OCI-LY1 (cell line): ENCODE measurements around the gene B3GNT5.

Experiments
- H2AFZ ChIP-seq: fragments of 200-600 bp; sonication (generic), shearing (Covaris generic); 2 replicates; pipeline ENCODE4 v1.6.0; 2014; ENCODE audit warnings: antibody characterized with exemption, mild to moderate bottlenecking, low read length
- H3F3A ChIP-seq: fragments of 200-600 bp; sonication (generic), shearing (Covaris generic); 2 replicates; pipeline ENCODE4 v1.6.0; 2014; ENCODE audit warnings: mild to moderate bottlenecking, antibody characterized with exemption, low read length, moderate library complexity; ENCODE audit not compliant: insufficient read depth
- H3K27ac ChIP-seq: fragments of 200-600 bp; sonication (generic); 2 replicates; pipeline ENCODE4 v1.5.1; 2014; ENCODE audit warnings: low read length, mixed run types, mild to moderate bottlenecking, low read depth; ENCODE audit not compliant: poor library complexity, severe bottlenecking
- H3K27me3 ChIP-seq: fragments of 200-600 bp; sonication (generic); 2 replicates; pipeline ENCODE4 v1.6.0; 2014; ENCODE audit warnings: antibody characterized with exemption, mild to moderate bottlenecking, low read length, moderate library complexity; ENCODE audit not compliant: insufficient read depth
- H3K36me3 ChIP-seq: fragments of 200-600 bp; sonication (generic); 2 replicates; pipeline ENCODE4 v1.6.1; 2014; ENCODE audit warnings: mild to moderate bottlenecking, antibody characterized with exemption, low read length, moderate library complexity, mixed read lengths; ENCODE audit not compliant: insufficient read depth
- H3K4me1 ChIP-seq: fragments of 200-600 bp; sonication (generic); 2 replicates; pipeline ENCODE4 v1.5.1; 2014; ENCODE audit warnings: mild to moderate bottlenecking, low read length, moderate library complexity; ENCODE audit not compliant: insufficient read depth, severe bottlenecking
- H3K4me2 ChIP-seq: fragments of 200-600 bp; sonication (generic), shearing (Covaris generic); 2 replicates; pipeline ENCODE4 v1.6.1; 2014; ENCODE audit warnings: low read length
- H3K4me3 ChIP-seq: fragments of 200-600 bp; sonication (generic); 2 replicates; pipeline ENCODE4 v1.5.1; 2014; ENCODE audit warnings: low read length, low read depth, mild to moderate bottlenecking, mixed read lengths; ENCODE audit not compliant: poor library complexity, severe bottlenecking
- H3K79me2 ChIP-seq: fragments of 200-600 bp; shearing (Covaris generic); 2 replicates; pipeline ENCODE4 v1.6.1; 2016; ENCODE audit warnings: mixed run types, low read length, mixed read lengths; ENCODE audit not compliant: insufficient read depth
- H3K9ac ChIP-seq: fragments of 200-600 bp; sonication (generic), shearing (Covaris generic); 2 replicates; pipeline ENCODE4 v1.6.1; 2014; ENCODE audit warnings: mild to moderate bottlenecking, low read length, mixed read lengths
- H3K9me2 ChIP-seq: fragments of 200-600 bp; sonication (generic), shearing (Covaris generic); 2 replicates; pipeline ENCODE4 v1.6.1; 2014; ENCODE audit warnings: low read depth, mild to moderate bottlenecking, low read length, mixed read lengths
- H3K9me3 ChIP-seq: fragments of 200-600 bp; shearing (Covaris generic); 2 replicates; pipeline ENCODE4 v1.6.1; 2014; ENCODE audit warnings: low read length, mixed read lengths
- H4K20me1 ChIP-seq: fragments of 200-600 bp; sonication (generic), shearing (Covaris generic); 2 replicates; pipeline ENCODE4 v1.6.0; 2016; ENCODE audit warnings: mild to moderate bottlenecking, low read length; ENCODE audit not compliant: insufficient read depth
- CTCF ChIP-seq: fragments of 200-600 bp; sonication (generic), shearing (Covaris generic); IDR thresholded peaks from 2 replicates; pipeline ENCODE4 v1.5.1; 2017; ENCODE audit warnings: mild to moderate bottlenecking, antibody characterized with exemption, low read length, moderate library complexity, mixed read lengths
- EZH2 ChIP-seq: fragments of 200-600 bp; sonication (generic), shearing (Covaris generic); IDR thresholded peaks from 2 replicates; pipeline ENCODE4 v1.8.0; 2017; ENCODE audit warnings: borderline replicate concordance, mixed run types, mild to moderate bottlenecking, antibody characterized with exemption, low read length, moderate library complexity, mixed read lengths

B3GNT5 gene

GRCh38 chr3:183222631-183223235, 30.3 kb upstream of the B3GNT5 start:
- Histone ChIP-seq H3K4me3 (no peak overlapping the region), H3K27ac (no peak overlapping the region), H3K27me3 (no peaks in the 10 kb centered on the region), H3K9me3 (no peaks in the 10 kb centered on the region), H3K4me1 (no peaks in the 10 kb centered on the region), H3K4me2 (no peak overlapping the region), H3K9ac (no peak overlapping the region), H3F3A (no peaks in the 10 kb centered on the region), H2AFZ (no peak overlapping the region), H4K20me1 (no peaks in the 10 kb centered on the region), H3K79me2 (no peaks in the 10 kb centered on the region), H3K9me2 (no peaks in the 10 kb centered on the region), H3K36me3 (no peaks in the 10 kb centered on the region)
- TF ChIP-seq CTCF = no peak
- no peak for TF ChIP-seq EZH2

GRCh38 chr3:183224180-183224970, 28.7 kb upstream of the B3GNT5 start:
- no peak overlapping the region for H3K4me2 ChIP-seq

DNA sequence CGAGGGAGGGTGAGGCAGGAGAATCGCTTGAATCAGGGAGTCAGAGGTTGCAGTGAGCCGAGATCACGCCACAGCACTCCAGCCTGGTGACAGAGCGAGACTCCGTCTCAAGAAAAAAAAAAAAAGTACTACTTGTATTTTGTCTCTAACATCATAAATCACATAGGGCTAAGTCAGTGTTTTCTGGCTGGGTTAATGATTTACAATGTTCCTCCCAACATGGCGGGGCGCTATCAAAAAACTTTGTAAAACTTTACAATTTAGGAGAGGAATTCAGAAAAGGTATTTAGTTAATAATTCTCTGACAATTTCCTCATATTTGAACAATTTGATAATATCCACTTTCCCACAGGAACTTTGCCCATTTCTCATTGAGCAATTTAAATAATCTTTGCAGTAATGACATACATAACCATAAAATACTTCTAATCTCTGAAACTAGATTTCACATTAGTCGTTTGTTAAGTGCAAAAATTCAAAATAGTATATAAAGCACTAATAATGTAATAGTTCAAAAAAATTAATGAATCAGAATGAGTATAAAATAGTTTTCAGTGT, 26.6 kb upstream of the B3GNT5 start:
- Histone ChIP-seq H3K9me3 (no peaks in the 10 kb centered on the region), H3F3A (no peaks in the 10 kb centered on the region), H2AFZ (no peak overlapping the region), H4K20me1 (no peaks in the 10 kb centered on the region), H3K4me2 (no peak overlapping the region), H3K4me1 (no peaks in the 10 kb centered on the region), H3K4me3 (no peak overlapping the region), H3K9ac (no peak overlapping the region), H3K79me2 (no peaks in the 10 kb centered on the region), H3K27ac (no peak overlapping the region), H3K36me3 (no peaks in the 10 kb centered on the region), H3K9me2 (no peaks in the 10 kb centered on the region), H3K27me3 (no peaks in the 10 kb centered on the region)
- no peak for TF ChIP-seq EZH2
- TF ChIP-seq CTCF = no peak

More at GRCh38 chr3:183224180-183224970, 28.7 kb upstream of the B3GNT5 start:
- no peak for TF ChIP-seq EZH2
- TF ChIP-seq CTCF = no peak
- Histone ChIP-seq H3K79me2 (no peaks in the 10 kb centered on the region), H3K4me1 (no peaks in the 10 kb centered on the region), H3K36me3 (no peaks in the 10 kb centered on the region), H4K20me1 (no peaks in the 10 kb centered on the region), H3K4me3 (no peak overlapping the region), H3K27ac (no peak overlapping the region), H2AFZ (no peak overlapping the region), H3F3A (no peaks in the 10 kb centered on the region), H3K27me3 (no peaks in the 10 kb centered on the region), H3K9me3 (no peaks in the 10 kb centered on the region), H3K9ac (no peak overlapping the region), H3K9me2 (no peaks in the 10 kb centered on the region)
